Natural killer cell (primary cell): Measurements from ENCODE around the gene RPUSD3. TPM values are rescaled to one million over a fixed set of nuclear protein-coding genes. Genes with fewer than 3 reads are reported as not detected.

ENCODE experiments used
- ATAC-seq, 3 donors: fragments of 150-1000 bp in 2 of 3; fragments of 200-7000 bp in 1 of 3; cut with Tn5 transposase; 1 replicate in 1 of 3; 2 replicates in 2 of 3; pipeline ENCODE4 v1.10.0; 2021; ENCODE audit warnings: mild to moderate bottlenecking in 2 of 3, moderate library complexity in 2 of 3
- DNase-seq, 2 donors: peaks; one replicate each; pipeline versions ENCODE4 v3.0.0 to v3.0.0-alpha.2; 2013 to 2021; ENCODE audit warnings: mixed read lengths in 1 of 2
- H3K27ac ChIP-seq: one replicate; pipeline ENCODE4 v1.5.1; 2013; ENCODE audit warnings: mild to moderate bottlenecking, low read length
- H3K27me3 ChIP-seq: one replicate; pipeline ENCODE4 v1.6.1; 2013; ENCODE audit warnings: low read length; ENCODE audit not compliant: control insufficient read depth, insufficient read depth
- H3K36me3 ChIP-seq: one replicate; pipeline ENCODE4 v1.6.1; 2013; ENCODE audit warnings: low read length; ENCODE audit not compliant: control insufficient read depth, insufficient read depth
- H3K4me1 ChIP-seq: one replicate; pipeline ENCODE4 v1.6.1; 2013; ENCODE audit warnings: low read length; ENCODE audit not compliant: control insufficient read depth, insufficient read depth
- H3K4me3 ChIP-seq: one replicate; pipeline ENCODE4 v1.5.1; 2013; ENCODE audit warnings: low read length
- H3K9me3 ChIP-seq: one replicate; pipeline ENCODE4 v1.6.1; 2013; ENCODE audit warnings: low read length; ENCODE audit not compliant: control insufficient read depth, insufficient read depth
- H3K27ac Mint-ChIP-seq, 2 donors: one replicate each; pipeline ENCODE4 v1.8.0; 2022; ENCODE audit warnings: mild to moderate bottlenecking in 2 of 2, mixed read lengths in 2 of 2, moderate library complexity in 1 of 2
- H3K27me3 Mint-ChIP-seq, 2 donors: one replicate each; pipeline ENCODE4 v1.8.0; 2022; ENCODE audit warnings: low read depth in 2 of 2, mixed read lengths in 2 of 2
- H3K36me3 Mint-ChIP-seq: one replicate; pipeline ENCODE4 v1.8.0; 2022; ENCODE audit warnings: mixed read lengths
- H3K4me1 Mint-ChIP-seq, 2 donors: one replicate each; pipeline ENCODE4 v1.8.0; 2022; ENCODE audit warnings: mixed read lengths in 2 of 2
- H3K4me3 Mint-ChIP-seq: one replicate; pipeline ENCODE4 v1.8.0; 2022; ENCODE audit warnings: mild to moderate bottlenecking, moderate library complexity, mixed read lengths
- H3K9me3 Mint-ChIP-seq, 2 donors: one replicate each; pipeline ENCODE4 v1.8.0; 2022; ENCODE audit warnings: mixed read lengths in 2 of 2
- WGBS: methylation state at CpG from one replicate; pipeline ENCODE4 v1.1.7; 2013; ENCODE audit warnings: missing lambda C conversion rate; ENCODE audit not compliant: insufficient coverage; 5-methylcytosine and 5-hydroxymethylcytosine counted together
- intact Hi-C: fragments of 100-400 bp; cut with micrococcal nuclease; formaldehyde crosslinking; loops from one replicate; pipeline ENCODE4 v1.14.2; 2022
- total RNA-seq, 4 donors: library from RNA; stranded (reverse); fragments of 120-200 nt in 1 of 4; gene quantifications; one replicate each; pipeline versions ENCODE4 v1.2.3 to v1.2.4, GENCODE V29; 2013 to 2022
- TF ChIP-seq, protein P1 (sequence below): fragments of 200-600 bp; IDR thresholded peaks from one replicate; pipeline ENCODE4 v1.8.0; 2022; ENCODE audit warnings: antibody characterized with exemption

Gene RPUSD3
- total RNA-seq, 3 donors from 2014 or later (not counting 1 experiment from before 2014, with no cell fraction given): 27.5 to 43.9 (median 30.9) TPM

DNA sequence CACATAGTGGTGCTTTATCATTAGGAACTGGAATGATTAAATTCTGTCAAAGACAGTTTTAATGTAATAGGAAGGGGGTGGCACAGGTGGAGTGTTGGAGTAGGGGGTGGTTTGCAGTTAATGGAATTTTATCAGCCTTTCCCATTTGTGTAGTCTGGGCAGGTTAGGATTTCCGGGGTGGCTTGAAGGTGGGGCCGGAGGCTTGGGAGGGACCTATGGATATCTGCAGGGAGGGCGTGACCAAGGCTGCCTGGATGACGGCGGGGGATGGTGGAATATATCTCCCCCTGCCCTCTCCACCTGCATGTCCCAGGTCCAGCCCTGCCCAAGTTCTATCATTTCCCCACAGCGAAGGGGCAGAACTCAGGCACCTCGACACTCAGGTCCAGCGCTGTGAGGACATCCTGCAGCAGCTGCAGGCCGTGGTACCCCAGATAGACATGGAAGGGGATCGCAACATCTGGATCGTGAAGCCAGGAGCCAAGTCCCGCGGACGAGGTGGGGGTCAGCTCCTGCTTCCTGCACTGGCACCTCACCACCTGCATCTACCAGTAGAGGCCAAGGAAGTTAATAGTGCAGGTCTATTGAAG lies 18.3 kb downstream of the RPUSD3 start:
- Histone ChIP-seq H3K9me3 (no peaks in the 10 kb centered on the region), H3K4me3 (no peak overlapping the region), H3K27ac (no peak overlapping the region), H3K27me3 (no peaks in the 10 kb centered on the region), H3K36me3 (peaks cover 11% of the 10 kb centered on the region), H3K4me1 (no peaks in the 10 kb centered on the region)
- H3K4me1 Mint-ChIP-seq: peaks cover 10% of the 10 kb centered on the region in 2 donors
- TF ChIP-seq, protein P1, sequence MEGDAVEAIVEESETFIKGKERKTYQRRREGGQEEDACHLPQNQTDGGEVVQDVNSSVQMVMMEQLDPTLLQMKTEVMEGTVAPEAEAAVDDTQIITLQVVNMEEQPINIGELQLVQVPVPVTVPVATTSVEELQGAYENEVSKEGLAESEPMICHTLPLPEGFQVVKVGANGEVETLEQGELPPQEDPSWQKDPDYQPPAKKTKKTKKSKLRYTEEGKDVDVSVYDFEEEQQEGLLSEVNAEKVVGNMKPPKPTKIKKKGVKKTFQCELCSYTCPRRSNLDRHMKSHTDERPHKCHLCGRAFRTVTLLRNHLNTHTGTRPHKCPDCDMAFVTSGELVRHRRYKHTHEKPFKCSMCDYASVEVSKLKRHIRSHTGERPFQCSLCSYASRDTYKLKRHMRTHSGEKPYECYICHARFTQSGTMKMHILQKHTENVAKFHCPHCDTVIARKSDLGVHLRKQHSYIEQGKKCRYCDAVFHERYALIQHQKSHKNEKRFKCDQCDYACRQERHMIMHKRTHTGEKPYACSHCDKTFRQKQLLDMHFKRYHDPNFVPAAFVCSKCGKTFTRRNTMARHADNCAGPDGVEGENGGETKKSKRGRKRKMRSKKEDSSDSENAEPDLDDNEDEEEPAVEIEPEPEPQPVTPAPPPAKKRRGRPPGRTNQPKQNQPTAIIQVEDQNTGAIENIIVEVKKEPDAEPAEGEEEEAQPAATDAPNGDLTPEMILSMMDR: no peak
- no peak overlapping the region for H3K27ac Mint-ChIP-seq
- H3K27me3 Mint-ChIP-seq: no peaks in the 10 kb centered on the region
- H3K4me3 Mint-ChIP-seq: no peak overlapping the region
- H3K36me3 Mint-ChIP-seq: no peaks in the 10 kb centered on the region
- ATAC-seq: no peak
- intact Hi-C loops: no loop called here
- 92% methylated on average over 14 of the region's 14 CpGs for WGBS
- DNase-seq: no peak
- no peaks in the 10 kb centered on the region for H3K9me3 Mint-ChIP-seq

DNA sequence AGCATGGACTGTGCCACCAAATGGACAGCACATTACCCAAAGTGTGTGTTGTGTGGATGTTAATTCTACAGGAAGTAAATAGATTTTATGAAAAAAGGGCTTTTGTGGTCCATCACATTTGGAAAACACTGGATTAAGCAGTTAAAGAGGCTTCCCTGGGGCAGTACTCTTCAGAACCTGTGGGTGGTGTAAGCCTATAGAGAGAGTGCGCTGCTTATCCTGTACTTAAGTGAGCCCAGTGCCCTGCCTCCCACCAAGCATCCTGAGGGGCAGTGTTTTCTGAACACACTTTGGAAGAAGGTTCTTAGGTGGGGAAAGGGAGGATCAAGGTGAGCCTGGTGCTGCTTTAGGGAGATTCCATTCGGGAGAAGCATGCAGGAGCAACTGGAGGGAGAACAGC lies 22.9 kb downstream of the RPUSD3 start:
- Histone ChIP-seq H3K27me3 (no peaks in the 10 kb centered on the region), H3K9me3 (no peaks in the 10 kb centered on the region), H3K27ac (no peak overlapping the region), H3K4me3 (no peak overlapping the region), H3K36me3 (peaks cover 6% of the 10 kb centered on the region), H3K4me1 (no peaks in the 10 kb centered on the region)
- 91% methylated on average over 2 of the region's 2 CpGs for WGBS
- Mint-ChIP-seq H3K4me3 (no peak overlapping the region), H3K27me3 (no peaks in the 10 kb centered on the region), H3K36me3 (no peaks in the 10 kb centered on the region), H3K4me1 (peaks cover 5% of the 10 kb centered on the region in 2 donors), H3K27ac (peak overlapping the region in 1 of 2 donors; percentile 23), H3K9me3 (no peaks in the 10 kb centered on the region)
- TF ChIP-seq, protein P1: no peak
- peak in 1 of 3 donors; percentile 43 for ATAC-seq
- no peak for DNase-seq
- intact Hi-C loops: no loop called here

DNA sequence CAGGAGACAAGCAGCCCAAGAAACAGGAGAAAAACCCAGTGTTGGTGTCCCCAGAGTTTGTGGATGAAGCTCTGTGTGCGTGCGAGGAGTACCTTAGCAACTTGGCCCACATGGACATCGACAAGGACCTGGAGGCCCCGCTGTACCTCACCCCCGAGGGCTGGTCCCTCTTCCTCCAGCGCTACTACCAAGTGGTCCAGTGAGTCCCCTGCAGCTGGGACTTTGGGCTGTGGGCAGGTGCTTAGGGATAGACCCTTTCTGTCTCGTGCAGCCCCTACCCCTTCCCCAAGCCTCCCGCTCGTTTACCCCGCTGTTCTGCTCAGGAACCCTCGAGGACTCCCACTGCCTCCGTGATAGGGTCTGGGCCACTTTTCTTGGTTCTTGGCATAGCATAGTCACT lies 23.3 kb downstream of the RPUSD3 start:
- H3K9me3 ChIP-seq: no peaks in the 10 kb centered on the region
- intact Hi-C loops: no loop called here
- no peaks in the 10 kb centered on the region for H3K36me3 Mint-ChIP-seq
- 95% methylated on average over 12 of the region's 12 CpGs for WGBS
- no peak overlapping the region for H3K4me3 ChIP-seq
- no peaks in the 10 kb centered on the region for H3K27me3 ChIP-seq
- H3K36me3 ChIP-seq: peaks cover 6% of the 10 kb centered on the region
- H3K4me3 Mint-ChIP-seq: no peak overlapping the region
- H3K4me1 Mint-ChIP-seq: peaks cover 5% of the 10 kb centered on the region in 2 donors
- no peaks in the 10 kb centered on the region for H3K4me1 ChIP-seq
- no peak for ATAC-seq
- no peaks in the 10 kb centered on the region for H3K9me3 Mint-ChIP-seq
- peak overlapping the region in 1 of 2 donors; percentile 23 for H3K27ac Mint-ChIP-seq
- TF ChIP-seq, protein P1: no peak
- H3K27ac ChIP-seq: no peak overlapping the region
- DNase-seq: no peak
- H3K27me3 Mint-ChIP-seq: no peaks in the 10 kb centered on the region
